AG09319 (cell line): ENCODE data around the gene RFC2.
"Not testable (repeated sequence)": the region's sequence is repeated elsewhere in the genome, so short reads cannot be mapped to it uniquely, and the experiment has no call there.

ENCODE experiments used
- DNase-seq: peaks from one replicate; pipeline ENCODE4 v3.0.0-alpha.2; 2010; ENCODE audit warnings: low read depth; ENCODE audit errors: extremely low read depth
- CTCF ChIP-seq: IDR thresholded peaks from 2 replicates; pipeline ENCODE4 v1.5.1; 2011; ENCODE audit warnings: low read depth, mild to moderate bottlenecking, inconsistent platforms, low read length, moderate library complexity

Gene RFC2

GRCh38 chr7:74230446-74231231 lies 23.6 kb downstream of the RFC2 start:
- no peak for DNase-seq
- no peak for TF ChIP-seq CTCF

GRCh38 chr7:74228951-74229900 lies 25.0 kb downstream of the RFC2 start:
- no peak for TF ChIP-seq CTCF
- no peak for DNase-seq

GRCh38 chr7:74226633-74227032 lies 27.6 kb downstream of the RFC2 start:
- DNase-seq, result no peak
- no peak for TF ChIP-seq CTCF

- no peak for DNase-seq
Measured at GRCh38 chr7:74225400-74225799, 28.8 kb downstream of the RFC2 start.

GRCh38 chr7:74224907-74225306 lies 29.3 kb downstream of the RFC2 start:
- DNase-seq, result not testable (repeated sequence)

More at GRCh38 chr7:74225400-74225799, 28.8 kb downstream of the RFC2 start:
- TF ChIP-seq CTCF, result no peak

- TF ChIP-seq CTCF, result no peak
- no peak for DNase-seq
Measured at GRCh38 chr7:74224511-74224832, 29.7 kb downstream of the RFC2 start.

- DNase-seq, result no peak
- TF ChIP-seq CTCF, result no peak
Measured at GRCh38 chr7:74223711-74224510, 30.3 kb downstream of the RFC2 start.
